HepG2 (cell line): ENCODE measurements around the gene SLC17A8. TPM values are rescaled to one million over a fixed set of nuclear protein-coding genes. Genes with fewer than 3 reads are reported as not detected.
A peak's percentile ranks its signal among the peaks of the same experiment; 100 is the strongest.

ENCODE experiments used
- ATAC-seq: fragments of 200-7000 bp; cut with Tn5 transposase; 3 replicates; pipeline ENCODE4 v1.9.1; 2020; ENCODE audit warnings: mild to moderate bottlenecking, moderate library complexity
- BruUV-seq: library from RNA; stranded (reverse); fragments of 400-500 nt; replicated peaks from 2 replicates; lab custom pipeline; 2021; lab: Mats Ljungman, UMichigan
- CTCF ChIA-PET: fragments of 300-600 bp; formaldehyde crosslinking; extraction: SDS; loops from one replicate; lab custom pipeline; 2021; ENCODE audit warnings: low total read pairs, inconsistent platforms, low intra/inter-chr PET ratio; lab: Yijun Ruan, JAX
- POLR2A ChIA-PET: fragments of 350-600 bp; sonication (Branson Sonifier 250); formaldehyde crosslinking; loops from one replicate; lab custom pipeline; 2020; ENCODE audit warnings: antibody characterized with exemption, inconsistent platforms; lab: Yijun Ruan, JAX
- DNase-seq: peaks from one replicate; pipeline ENCODE4 v3.0.0-alpha.2; 2015; ENCODE audit warnings: low spot score
- FAIRE-seq: peaks from 3 replicates; lab custom pipeline; 2011; peaks lifted over from hg19 to GRCh38; lab: Jason Lieb, UNC
- H2AFZ ChIP-seq: one replicate; pipeline ENCODE4 v1.6.1; 2011; ENCODE audit warnings: low read length, inconsistent platforms
- H3K27ac ChIP-seq: fragments of 300-600 bp; 3 replicates; pipeline ENCODE4 v1.8.0; 2011; ENCODE audit warnings: mixed run types, mild to moderate bottlenecking, mixed read lengths, low read length, inconsistent platforms; ENCODE audit not compliant: insufficient read depth; ENCODE audit errors: extremely low read length
- H3K27me3 ChIP-seq, 2 experiments: fragments of 200-600 bp in 1 of 2; 2 replicates in 1 of 2; 3 replicates in 1 of 2; pipeline versions ENCODE4 v1.6.0 to v1.8.0; 2011; ENCODE audit warnings: low read length in 2 of 2, mild to moderate bottlenecking in 2 of 2, moderate library complexity in 2 of 2, inconsistent platforms in 1 of 2; ENCODE audit not compliant: insufficient read depth in 2 of 2, control insufficient read depth in 1 of 2
- H3K36me3 ChIP-seq, 2 experiments: fragments of 200-600 bp in 1 of 2; replicated peaks in 1 of 2; 2 replicates in 1 of 2; 3 replicates in 1 of 2; pipeline versions ENCODE4 v1.5.1 to v1.8.0; 2011; ENCODE audit warnings: low read length in 2 of 2, inconsistent platforms in 1 of 2; ENCODE audit not compliant: insufficient read depth in 2 of 2, control insufficient read depth in 1 of 2
- H3K4me1 ChIP-seq: 2 replicates; pipeline ENCODE4 v1.5.1; 2012; ENCODE audit warnings: low read length, inconsistent platforms; ENCODE audit not compliant: insufficient read depth
- H3K4me2 ChIP-seq: 2 replicates; pipeline ENCODE4 v1.6.0; 2011; ENCODE audit warnings: low read depth, low read length, inconsistent platforms
- H3K4me3 ChIP-seq, 3 experiments: fragments of 200-600 bp in 1 of 3; sonication (generic), shearing (Covaris generic) in 1 of 3; replicated peaks in 1 of 3; 2 replicates each; pipeline ENCODE4 v1.5.1; 2011 to 2016; ENCODE audit warnings: low read length in 3 of 3, inconsistent platforms in 2 of 3, low read depth in 2 of 3, mild to moderate bottlenecking in 2 of 3, control low read depth in 1 of 3, mixed read lengths in 1 of 3; ENCODE audit not compliant: insufficient read depth in 1 of 3
- H3K79me2 ChIP-seq: one replicate; pipeline ENCODE4 v1.6.1; 2011; ENCODE audit warnings: low read length, inconsistent platforms; ENCODE audit not compliant: insufficient read depth
- H3K9ac ChIP-seq: 2 replicates; pipeline ENCODE4 v1.6.0; 2011; ENCODE audit warnings: mild to moderate bottlenecking, low read depth, low read length, inconsistent platforms; ENCODE audit not compliant: insufficient read depth
- H3K9me3 ChIP-seq: 2 replicates; pipeline ENCODE4 v1.5.1; 2012; ENCODE audit warnings: mild to moderate bottlenecking, low read length
- H4K20me1 ChIP-seq: 2 replicates; pipeline ENCODE4 v1.6.0; 2011; ENCODE audit warnings: inconsistent platforms, mild to moderate bottlenecking, low read length, moderate library complexity; ENCODE audit not compliant: insufficient read depth
- CBX5 ChIP-seq: sonication (generic); formaldehyde crosslinking; IDR thresholded peaks from 2 replicates; pipeline ENCODE4 v1.4.0; 2020; ENCODE audit warnings: missing genetic modification reagents, borderline replicate concordance
- ELF3 ChIP-seq: IDR thresholded peaks from 2 replicates; pipeline ENCODE4 v1.6.1; 2016; ENCODE audit warnings: missing genetic modification reagents, missing compliant biosample characterization
- LCORL ChIP-seq, 2 experiments: fragments of 450-650 bp in 1 of 2; sonication (generic) in 1 of 2; formaldehyde crosslinking in 1 of 2; IDR thresholded peaks; 2 replicates each; pipeline versions ENCODE4 v1.5.0 to v1.6.1; 2017 to 2020; ENCODE audit warnings: antibody characterized with exemption in 1 of 2, missing genetic modification reagents in 1 of 2
- NFIC ChIP-seq: IDR thresholded peaks from 2 replicates; pipeline ENCODE4 v1.6.1; 2012; ENCODE audit warnings: mild to moderate bottlenecking, low read length, inconsistent platforms
- NR2C2 ChIP-seq: sonication (generic); formaldehyde crosslinking; IDR thresholded peaks from 2 replicates; pipeline ENCODE4 v1.4.0; 2020; ENCODE audit warnings: missing genetic modification reagents, mild to moderate bottlenecking, moderate library complexity, borderline replicate concordance
- NR2F6 ChIP-seq, 2 experiments: IDR thresholded peaks; 2 replicates each; pipeline ENCODE4 v1.6.1; 2016; ENCODE audit warnings: antibody characterized with exemption in 1 of 2, mild to moderate bottlenecking in 1 of 2
- RARG ChIP-seq: sonication (generic); formaldehyde crosslinking; IDR thresholded peaks from 2 replicates; pipeline ENCODE4 v1.4.0; 2020; ENCODE audit warnings: low read depth, mild to moderate bottlenecking, missing genetic modification reagents
- RNF219 ChIP-seq: sonication (generic); formaldehyde crosslinking; IDR thresholded peaks from 2 replicates; pipeline ENCODE4 v1.5.0; 2020; ENCODE audit warnings: mild to moderate bottlenecking, missing genetic modification reagents
- SIX1 ChIP-seq: sonication (generic); formaldehyde crosslinking; IDR thresholded peaks from 2 replicates; pipeline ENCODE4 v1.4.0; 2020; ENCODE audit warnings: missing genetic modification reagents, borderline replicate concordance
- SMAD3 ChIP-seq: sonication (generic); formaldehyde crosslinking; IDR thresholded peaks from 2 replicates; pipeline ENCODE4 v1.4.0; 2020; ENCODE audit warnings: missing genetic modification reagents
- SOX5 ChIP-seq: IDR thresholded peaks from 2 replicates; pipeline ENCODE4 v1.6.1; 2016; ENCODE audit warnings: borderline replicate concordance
- SOX6 ChIP-seq, 2 experiments: fragments of 450-650 bp in 1 of 2; sonication (generic) in 1 of 2; formaldehyde crosslinking in 1 of 2; IDR thresholded peaks; 2 replicates each; pipeline versions ENCODE4 v1.4.0 to v1.6.1; 2017 to 2020; ENCODE audit warnings: antibody characterized with exemption in 1 of 2, mild to moderate bottlenecking in 1 of 2, missing genetic modification reagents in 1 of 2
- SYNCRIP ChIP-seq: fragments of 200-400 bp; formaldehyde crosslinking; IDR thresholded peaks from 2 replicates; pipeline ENCODE4 v1.6.1; 2018; ENCODE audit warnings: mild to moderate bottlenecking, low read depth, low read length; ENCODE audit not compliant: insufficient read depth
- THRA ChIP-seq: sonication (generic); formaldehyde crosslinking; IDR thresholded peaks from 2 replicates; pipeline ENCODE4 v1.4.0; 2020; ENCODE audit warnings: missing genetic modification reagents, borderline replicate concordance
- ZFP1 ChIP-seq: IDR thresholded peaks from 2 replicates; pipeline ENCODE4 v1.6.1; 2016
- ZMAT5 ChIP-seq: sonication (generic); formaldehyde crosslinking; IDR thresholded peaks from 2 replicates; pipeline ENCODE4 v1.5.0; 2020; ENCODE audit warnings: mild to moderate bottlenecking, low read depth, missing genetic modification reagents, borderline replicate concordance
- ZNF124 ChIP-seq: sonication (generic); formaldehyde crosslinking; IDR thresholded peaks from 2 replicates; pipeline ENCODE4 v1.4.0; 2020; ENCODE audit warnings: missing genetic modification reagents
- ZNF569 ChIP-seq: sonication (generic); formaldehyde crosslinking; IDR thresholded peaks from 2 replicates; pipeline ENCODE4 v1.5.0; 2020; ENCODE audit warnings: mild to moderate bottlenecking, missing genetic modification reagents, moderate library complexity, borderline replicate concordance
- WGBS: methylation state at CpG from one replicate; pipeline ENCODE4 v1.1.6; 2017; ENCODE audit warnings: low lambda C conversion rate; 5-methylcytosine and 5-hydroxymethylcytosine counted together
- in situ Hi-C: cut with HindIII; loops from 2 replicates; pipeline ENCODE4 v1.10.0; 2017; ENCODE audit warnings: low pct_unique_long_range_greater_than_20kb; ENCODE audit not compliant: extremely low pct_ligation_motif_present
- intact Hi-C: fragments of 100-400 bp; cut with micrococcal nuclease; formaldehyde crosslinking; loops from one replicate; pipeline ENCODE4 v1.10.0; 2022; ENCODE audit not compliant: unreplicated experiment
- polyA plus RNA-seq, 8 experiments: library from polyadenylated mRNA; depleted of rRNA in 3 of 8; stranded (reverse) in 7 of 8; unstranded in 1 of 8; fragments of >200 nt; fragmentation: Illumina TruSeq in 4 of 8; extraction: Trizol in 4 of 8; gene quantifications; 2 replicates each; pipeline versions ENCODE4 v1.2.1 to v1.2.3, GENCODE V29; 2011 to 2016; ENCODE audit warnings: low read depth in 4 of 8, missing spikeins in 1 of 8, mixed read lengths in 1 of 8; ENCODE audit not compliant: insufficient read depth in 1 of 8
- total RNA-seq, 5 experiments: library from RNA; depleted of rRNA; stranded (reverse); fragments of >200 nt; fragmentation: Illumina TruSeq; extraction: Trizol; gene quantifications; 2 replicates each; pipeline ENCODE4 v1.2.3, GENCODE V29; 2016; ENCODE audit warnings: low read depth in 1 of 5

Gene SLC17A8
- total and polyA plus RNA-seq, 2 of the 13 experiments (the other 11 are each of a cell fraction or from before 2014, with no cell fraction given), result 0.07 to 0.15 TPM

GRCh38 chr12:100445081-100445481, 88.2 kb downstream of the SLC17A8 start:
- FAIRE-seq (peak; percentile 92), DNase-seq (peak; percentile 85), ATAC-seq (peak; percentile 79)
- Histone ChIP-seq H3K36me3 (no peaks in the 10 kb centered on the region), H3K79me2 (no peaks in the 10 kb centered on the region), H3K27ac (peak overlapping the region; percentile 27), H3K4me3 (peak overlapping the region in 2 of 3 experiments; percentile 21 to 26; a peak in 3 of 6 replicates), H3K27me3 (no peaks in the 10 kb centered on the region), H3K9me3 (no peaks in the 10 kb centered on the region), H3K9ac (no peak overlapping the region), H2AFZ (peak overlapping the region; percentile 81), H4K20me1 (no peaks in the 10 kb centered on the region), H3K4me2 (peak overlapping the region; percentile 65), H3K4me1 (peaks cover 75% of the 10 kb centered on the region)
- POLR2A ChIA-PET, result interaction anchor here (1.0 to 1.6 kb wide), 3 partner anchors 30 to 35 kb away, joined by 3 to 4 read pairs (median 4); no protein-coding TSS in a partner anchor
- in situ Hi-C loops, result no loop called here
- BruUV-seq, result no TSS peak
- intact Hi-C loops, result loop anchor here (5.0 kb wide), 1 partner anchor 42 kb away; no protein-coding TSS in a partner anchor
- CTCF ChIA-PET, result no interaction called here
- WGBS, result 5% methylated on average over 4 of the region's 4 CpGs
- peak; percentile 89 for TF ChIP-seq ELF3 (CRISPR knock-in tag)
- no peak for TF ChIP-seq SIX1 (CRISPR knock-in tag)
- TF ChIP-seq ZNF569 (CRISPR knock-in tag), result no peak
- no peak for TF ChIP-seq SYNCRIP
- TF ChIP-seq ZMAT5 (CRISPR knock-in tag), result no peak
- no peak for TF ChIP-seq SOX6 (IDR thresholded peaks at IDR 0.05)
- TF ChIP-seq SOX6 (CRISPR knock-in tag; IDR thresholded peaks at IDR 0.05), result peak; percentile 67
- TF ChIP-seq CBX5, result 0 out of 2 replicates have a peak, but pooled peaks have one; percentile 42
- peak; percentile 58; the same call in 1 of the 2 replicates for TF ChIP-seq THRA (CRISPR knock-in tag)
- TF ChIP-seq NR2F6 (IDR thresholded peaks at IDR 0.05), result peak; percentile 63
- TF ChIP-seq NR2F6 (CRISPR knock-in tag; IDR thresholded peaks at IDR 0.05), result peak; percentile 77
- TF ChIP-seq RARG (CRISPR knock-in tag), result no peak
- TF ChIP-seq ZNF124, result peak; percentile 62; the same call in 1 of the 2 replicates
- peak; percentile 32; the same call in 1 of the 2 replicates for TF ChIP-seq NR2C2
- TF ChIP-seq SMAD3 (CRISPR knock-in tag), result 0 out of 2 replicates have a peak, but pooled peaks have one; percentile 60
- no peak for TF ChIP-seq LCORL (IDR thresholded peaks at IDR 0.05)
- TF ChIP-seq LCORL (CRISPR knock-in tag; IDR thresholded peaks at IDR 0.05), result 0 out of 2 replicates have a peak, but pooled peaks have one; percentile 32
- peak; percentile 42; the same call in 1 of the 2 replicates for TF ChIP-seq SOX5 (CRISPR knock-in tag)
- TF ChIP-seq NFIC, result peak; percentile 54; the same call in 1 of the 2 replicates
- TF ChIP-seq ZFP1 (CRISPR knock-in tag), result no peak
- no peak for TF ChIP-seq RNF219 (CRISPR knock-in tag)
